Fibroblast of skin of left biceps (primary cell): ENCODE measurements around the gene NAV2.

Experiments
- DNase-seq, 2 experiments: peaks; one replicate each; pipeline ENCODE4 v3.0.0-alpha.2; 2013; ENCODE audit warnings: low read depth in 2 of 2

Gene NAV2

DNA sequence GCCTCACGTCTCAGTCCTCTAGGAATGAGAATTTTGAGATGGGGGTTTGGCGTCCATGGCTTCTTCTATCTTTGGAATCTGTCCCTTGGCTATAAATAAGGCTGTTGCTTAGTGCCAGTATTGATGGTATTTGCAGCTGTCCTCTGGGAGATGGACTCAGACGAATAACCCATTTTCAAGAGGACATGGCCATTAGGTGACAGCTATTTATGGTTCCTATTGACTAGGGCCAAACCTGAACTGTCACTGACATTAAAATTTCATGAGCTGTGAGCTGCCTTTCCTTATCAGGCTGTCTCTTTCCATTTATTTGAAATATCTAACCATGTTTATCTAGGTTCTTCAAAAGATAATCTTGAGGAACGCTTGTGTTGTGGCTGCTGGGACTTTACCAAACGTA is 92.7 kb downstream of the NAV2 start:
- no peak for DNase-seq

DNA sequence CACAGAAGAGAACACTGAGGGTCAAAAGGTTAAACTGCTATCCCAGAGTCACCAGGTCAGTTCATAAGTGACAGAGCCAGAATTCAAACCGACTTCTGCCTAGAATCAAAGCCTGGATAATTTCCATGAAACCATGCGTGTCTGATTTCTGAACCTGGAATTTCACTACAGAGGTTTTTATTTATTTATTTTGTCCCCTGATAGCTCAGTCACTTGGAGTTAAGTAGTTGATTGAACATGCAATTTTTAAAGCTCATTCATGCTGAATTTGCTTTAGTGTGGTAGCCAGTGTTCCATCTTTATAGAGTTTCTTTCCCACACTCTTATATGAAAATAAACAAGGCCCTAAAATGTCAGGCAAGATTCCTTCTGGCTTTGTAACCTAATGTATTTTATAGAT is 93.2 kb downstream of the NAV2 start:
- DNase-seq = no peak

DNA sequence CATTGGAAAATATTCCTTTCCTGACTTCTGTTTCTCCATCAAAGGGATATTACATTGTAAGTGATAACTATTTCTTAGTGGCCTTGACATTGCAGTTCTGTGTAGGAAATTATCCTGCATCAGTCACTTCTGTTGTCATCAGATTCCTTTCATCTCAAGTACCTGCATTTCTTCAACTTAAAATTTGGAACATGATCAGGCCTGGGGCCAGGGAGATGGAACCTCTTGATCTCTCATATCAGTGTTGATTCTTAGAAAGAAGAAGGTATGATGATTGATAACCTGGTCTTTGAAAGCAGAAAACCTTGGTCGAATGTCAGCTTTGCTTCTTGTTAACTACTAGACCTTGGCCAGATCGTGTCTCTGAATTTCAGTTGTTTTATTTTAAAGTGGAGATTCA is 93.6 kb downstream of the NAV2 start:
- DNase-seq = no peak

DNA sequence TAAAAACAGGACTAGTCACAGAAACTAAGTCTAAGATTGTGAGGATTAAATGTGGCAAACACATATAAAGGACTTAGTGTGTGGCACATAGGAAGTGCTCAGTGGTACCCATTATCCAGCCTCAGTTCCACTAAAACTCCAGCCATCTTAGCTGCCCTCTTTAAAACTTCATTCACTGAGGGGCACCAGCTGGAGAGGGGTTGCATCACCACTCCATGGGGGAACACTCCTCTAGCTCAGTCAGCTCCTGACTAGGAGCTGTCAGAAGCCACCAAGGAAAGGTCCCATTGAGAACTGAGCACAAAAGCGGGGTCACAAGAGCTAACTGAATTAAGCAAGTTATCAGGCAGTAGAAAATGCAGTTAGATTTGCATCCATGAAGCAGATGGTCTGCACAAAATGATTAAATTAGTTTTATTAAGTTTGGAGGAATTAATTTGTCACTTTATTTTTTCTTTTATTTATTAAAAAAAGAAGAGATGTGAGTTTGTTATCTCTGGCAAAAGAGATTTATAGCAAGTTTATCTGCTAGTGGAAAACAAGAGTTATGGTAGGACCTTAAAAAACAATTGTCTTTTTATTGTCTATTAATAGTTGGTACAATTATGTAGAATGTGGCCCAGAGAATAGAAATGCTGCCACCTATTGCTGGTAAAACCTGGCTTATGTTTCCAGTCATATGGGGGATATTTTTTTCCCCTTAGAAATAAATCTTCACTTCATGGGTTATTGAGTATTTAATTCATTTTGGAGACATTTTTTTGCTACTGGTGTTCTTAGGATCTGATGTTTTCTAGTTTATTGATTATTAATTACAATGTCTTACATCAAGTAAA is 95.7 kb downstream of the NAV2 start:
- DNase-seq = no peak

- no peak for DNase-seq
Observed at GRCh38 chr11:19810852-19811251, 98.2 kb downstream of the NAV2 start.

DNA sequence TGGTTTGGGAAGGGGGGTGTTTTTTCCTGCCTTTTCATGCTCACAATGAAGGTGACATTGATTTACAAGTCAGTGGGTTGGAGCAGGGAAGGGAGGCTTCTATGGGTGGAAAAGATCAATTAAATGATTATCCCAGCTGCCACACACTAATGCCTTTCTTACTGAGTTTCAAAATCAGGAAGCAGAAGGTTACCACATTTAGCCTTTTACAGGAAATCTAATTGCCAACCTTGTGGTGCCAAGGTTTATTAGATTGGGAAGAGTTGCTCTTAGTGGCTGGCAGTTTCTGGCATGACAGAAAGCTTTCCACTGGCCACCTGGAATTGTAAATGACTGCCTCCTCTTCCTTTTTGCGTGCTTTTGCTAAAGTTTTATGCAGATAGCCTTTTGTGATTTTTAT is 98.7 kb downstream of the NAV2 start:
- no peak for DNase-seq

GRCh38 chr11:19812096-19812495 is 99.5 kb downstream of the NAV2 start:
- DNase-seq = no peak

GRCh38 chr11:19812710-19813109 is 100.1 kb downstream of the NAV2 start:
- DNase-seq = no peak

- no peak for DNase-seq
Observed at GRCh38 chr11:19813158-19813879, 100.7 kb downstream of the NAV2 start.

DNA sequence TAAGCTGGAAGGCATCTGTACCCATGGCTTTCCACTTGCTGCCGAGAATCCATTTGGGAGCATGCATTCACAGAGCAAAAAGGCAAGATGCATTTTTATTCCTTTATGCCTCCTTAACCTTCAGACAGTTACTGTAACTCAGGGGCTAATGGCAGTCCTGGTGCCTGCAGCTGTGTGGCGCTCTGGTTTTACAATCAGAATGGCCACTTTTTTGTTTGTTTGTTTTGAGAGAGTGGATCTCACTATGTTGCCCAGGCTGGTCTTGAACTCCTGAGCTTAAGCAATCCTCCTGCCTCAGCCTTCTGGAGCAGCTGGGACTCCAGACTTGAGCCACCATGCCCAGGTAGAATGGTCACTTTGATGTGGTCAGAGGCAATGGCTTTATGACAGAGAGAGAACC is 101.8 kb downstream of the NAV2 start:
- no peak for DNase-seq

DNA sequence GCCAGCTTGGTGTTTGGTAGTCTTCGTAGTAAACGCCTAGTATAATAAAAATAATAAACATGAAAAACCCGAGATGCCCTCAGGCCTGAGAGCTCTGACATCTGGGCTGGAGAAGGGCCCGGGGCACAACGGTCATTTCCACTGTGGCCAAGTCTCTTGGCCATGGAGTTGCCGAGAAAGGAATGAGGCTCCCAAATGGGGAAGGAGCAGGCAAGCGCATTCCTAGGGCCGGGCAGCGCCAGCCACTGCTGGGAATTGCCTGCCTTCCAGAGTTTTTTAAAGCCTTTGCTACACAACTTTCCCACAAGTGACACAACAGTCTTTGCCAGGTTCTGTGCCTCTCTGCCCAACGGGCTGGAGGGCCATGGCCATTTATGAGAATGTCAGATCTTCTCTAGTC is 103.4 kb downstream of the NAV2 start:
- no peak for DNase-seq

DNA sequence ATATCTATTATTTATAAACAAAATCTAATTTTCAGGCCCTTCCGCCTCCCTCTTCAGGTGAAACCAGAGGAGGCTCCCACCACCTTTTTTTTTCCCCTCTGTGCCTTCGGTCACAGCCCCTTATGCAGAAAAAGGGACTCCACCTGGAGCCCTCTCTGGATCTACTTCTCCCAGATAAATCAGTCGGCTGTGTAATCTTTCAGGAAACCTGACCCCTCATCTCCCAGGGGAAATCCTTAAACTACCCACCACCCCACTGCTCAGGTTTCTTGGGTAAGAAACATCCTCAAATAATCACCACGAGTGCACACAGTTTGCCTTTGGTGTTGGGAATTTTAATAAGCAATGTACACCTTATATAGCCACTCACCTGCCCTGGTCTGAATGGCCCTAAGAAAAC is 104.2 kb downstream of the NAV2 start:
- DNase-seq = no peak

DNA sequence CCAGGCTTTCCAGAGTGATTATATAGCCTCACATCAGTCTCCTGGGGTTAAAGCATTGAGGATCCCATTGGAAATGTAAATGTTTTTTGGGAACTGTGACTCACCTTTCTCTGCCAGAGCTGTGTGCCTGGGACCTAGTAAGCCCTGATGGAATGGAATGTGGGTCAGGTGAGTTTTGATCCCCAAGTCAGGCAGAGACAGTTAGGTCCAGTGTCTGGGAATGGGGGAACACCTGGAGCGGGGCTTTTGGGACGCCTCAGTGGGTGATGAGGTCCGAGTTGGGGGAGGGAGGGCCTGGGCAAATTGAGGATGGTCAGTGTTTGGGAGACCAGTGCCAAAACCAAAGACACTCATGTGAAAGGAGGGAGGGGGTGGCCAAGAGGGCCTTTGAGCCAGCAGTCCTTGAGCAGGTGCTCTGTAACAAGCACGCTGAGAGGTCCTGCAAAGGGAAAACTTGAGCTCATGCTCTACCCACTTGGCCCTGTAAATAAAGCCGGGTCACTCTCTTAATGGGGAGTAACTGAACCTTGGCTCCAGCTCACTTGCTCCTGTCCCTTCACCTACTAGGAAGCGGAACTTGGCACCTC is 104.7 kb downstream of the NAV2 start:
- DNase-seq = no peak

DNA sequence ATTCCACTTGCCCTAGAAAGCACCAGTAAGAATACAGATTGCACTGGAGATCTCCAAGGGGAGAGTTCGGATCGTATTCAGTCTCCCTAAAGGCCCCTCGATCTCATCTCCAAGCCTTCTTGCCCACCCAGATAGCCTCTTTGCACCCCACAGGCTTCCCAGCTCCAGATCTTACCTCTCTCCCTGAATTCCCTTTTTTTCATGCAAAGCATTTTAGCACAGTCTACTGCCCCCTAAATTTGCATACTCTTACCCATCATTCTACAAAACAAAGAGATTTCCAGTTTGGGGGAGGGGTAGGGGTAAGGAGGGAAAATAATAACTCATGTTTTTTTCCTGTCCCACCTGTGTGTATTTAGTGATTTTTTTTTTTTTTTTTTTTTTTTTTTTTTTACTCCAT is 105.2 kb downstream of the NAV2 start:
- no peak for DNase-seq

DNA sequence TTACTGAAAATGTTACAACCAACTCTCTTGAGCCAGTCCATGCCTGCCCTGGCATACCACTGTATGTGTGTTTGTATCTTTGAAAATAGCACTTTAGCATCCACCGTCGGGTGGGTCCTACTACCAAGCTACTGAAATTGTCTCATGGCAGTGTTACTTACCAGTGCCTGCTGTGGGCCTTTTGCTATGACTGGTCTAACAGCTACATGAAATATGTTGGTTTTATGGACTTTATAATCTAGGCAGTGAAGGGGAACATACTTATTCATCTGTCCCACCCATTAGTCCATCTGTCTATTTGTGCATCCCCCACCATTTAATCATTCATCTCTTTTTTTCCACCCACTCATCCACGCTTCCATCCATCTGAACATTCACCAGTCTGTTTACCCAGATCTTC is 106.0 kb downstream of the NAV2 start:
- DNase-seq = no peak

- no peak for DNase-seq
Observed at GRCh38 chr11:19819148-19819547, 106.5 kb downstream of the NAV2 start.

DNA sequence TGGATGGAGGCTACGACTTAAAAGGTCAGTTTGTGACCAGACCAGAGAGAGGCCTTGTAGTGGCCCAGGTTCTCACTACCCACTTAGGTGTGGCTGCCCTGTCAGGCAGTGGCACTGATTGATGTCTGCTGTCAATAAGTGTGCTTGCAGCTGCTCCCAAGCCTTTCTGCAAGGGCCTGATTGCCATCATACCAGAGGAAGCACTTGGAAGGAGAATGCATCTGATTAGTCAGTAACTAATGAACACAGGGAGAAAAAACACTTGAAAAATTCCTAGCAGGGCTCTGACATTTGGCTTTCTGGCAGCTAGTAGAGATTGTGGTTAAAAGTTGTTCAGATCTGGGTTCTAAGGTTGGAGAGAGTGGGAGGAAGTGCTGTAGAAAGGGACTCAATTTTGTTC is 107.5 kb downstream of the NAV2 start:
- DNase-seq = peak; percentile 15 to 17

DNA sequence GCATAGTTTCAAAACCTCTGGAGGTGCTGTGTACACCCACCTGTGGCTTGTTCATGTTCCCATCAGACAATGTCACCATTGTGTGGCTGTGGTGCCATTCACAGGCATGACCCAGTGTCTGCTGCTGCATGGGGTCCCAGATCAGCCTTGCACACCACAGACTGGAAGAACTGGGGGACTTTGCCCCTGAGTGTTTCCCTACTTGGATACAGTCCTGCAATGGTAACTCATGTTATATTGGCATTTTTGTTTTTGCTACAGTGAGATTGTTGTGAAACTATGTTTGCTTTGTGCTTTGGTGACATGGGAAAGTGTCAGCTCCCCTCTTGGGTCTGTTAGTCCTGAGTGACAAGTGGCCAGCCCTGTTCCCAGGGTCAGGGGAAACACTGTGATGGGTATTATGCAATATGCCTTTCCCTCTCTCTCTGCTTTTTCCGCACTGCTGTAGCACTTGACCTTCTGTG is 108.8 kb downstream of the NAV2 start:
- DNase-seq = no peak

DNA sequence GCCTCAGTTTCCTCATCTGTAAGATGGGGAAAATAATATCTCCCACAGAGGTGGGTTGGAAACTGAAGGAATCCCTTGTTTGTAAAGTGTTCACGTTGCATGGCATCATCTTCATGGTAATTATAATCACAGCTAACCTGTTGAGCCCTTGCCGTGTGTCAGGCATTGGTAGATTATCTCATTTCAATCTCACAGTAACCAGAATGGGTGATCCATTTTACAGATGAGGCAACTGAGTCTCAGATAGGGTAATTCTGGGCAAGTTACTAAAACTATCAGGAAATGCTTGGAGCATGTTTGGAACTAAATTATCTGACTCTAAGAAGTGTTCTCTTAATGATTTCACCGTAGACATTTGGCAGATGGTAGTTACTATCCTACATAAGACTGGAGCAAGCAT is 109.4 kb downstream of the NAV2 start:
- DNase-seq = no peak

DNA sequence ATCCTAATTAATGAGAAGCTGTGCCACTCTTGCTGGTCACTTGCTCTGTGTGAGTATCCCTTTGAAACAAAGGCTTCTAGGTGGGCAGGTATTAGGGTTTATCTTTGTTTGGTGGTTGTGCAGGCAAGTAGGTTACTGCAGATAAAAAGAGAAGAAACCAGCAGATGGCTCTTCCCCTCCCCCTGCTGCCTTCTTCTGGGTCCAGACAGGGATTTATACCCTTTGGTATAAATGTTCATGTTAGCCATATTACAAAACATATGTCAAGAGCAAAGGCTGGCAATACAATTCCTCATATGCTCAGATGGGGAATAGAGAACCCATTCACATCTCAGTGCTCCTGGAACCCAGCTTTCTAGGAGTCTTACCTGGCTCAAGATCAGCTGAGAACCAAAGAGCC is 109.9 kb downstream of the NAV2 start:
- no peak for DNase-seq

DNA sequence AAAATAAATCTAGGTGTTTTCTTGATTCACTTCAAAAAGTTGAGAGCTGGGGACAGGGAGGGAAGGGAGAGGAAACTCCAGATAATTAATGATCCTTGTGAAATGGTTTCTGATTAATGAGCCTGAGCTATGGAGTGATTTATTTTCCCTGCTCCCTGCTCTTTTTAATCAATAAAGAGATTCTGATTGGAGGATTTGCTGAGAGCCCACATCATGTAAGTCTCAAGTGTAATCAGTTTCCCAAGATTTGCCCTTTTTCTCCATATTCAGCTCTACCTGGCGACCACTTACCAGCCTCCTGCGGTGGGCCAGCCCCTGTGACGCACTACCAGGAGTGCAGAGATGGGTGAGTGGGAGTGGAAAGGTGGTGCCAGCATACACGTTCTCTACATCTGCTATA is 114.0 kb downstream of the NAV2 start:
- DNase-seq = no peak

DNA sequence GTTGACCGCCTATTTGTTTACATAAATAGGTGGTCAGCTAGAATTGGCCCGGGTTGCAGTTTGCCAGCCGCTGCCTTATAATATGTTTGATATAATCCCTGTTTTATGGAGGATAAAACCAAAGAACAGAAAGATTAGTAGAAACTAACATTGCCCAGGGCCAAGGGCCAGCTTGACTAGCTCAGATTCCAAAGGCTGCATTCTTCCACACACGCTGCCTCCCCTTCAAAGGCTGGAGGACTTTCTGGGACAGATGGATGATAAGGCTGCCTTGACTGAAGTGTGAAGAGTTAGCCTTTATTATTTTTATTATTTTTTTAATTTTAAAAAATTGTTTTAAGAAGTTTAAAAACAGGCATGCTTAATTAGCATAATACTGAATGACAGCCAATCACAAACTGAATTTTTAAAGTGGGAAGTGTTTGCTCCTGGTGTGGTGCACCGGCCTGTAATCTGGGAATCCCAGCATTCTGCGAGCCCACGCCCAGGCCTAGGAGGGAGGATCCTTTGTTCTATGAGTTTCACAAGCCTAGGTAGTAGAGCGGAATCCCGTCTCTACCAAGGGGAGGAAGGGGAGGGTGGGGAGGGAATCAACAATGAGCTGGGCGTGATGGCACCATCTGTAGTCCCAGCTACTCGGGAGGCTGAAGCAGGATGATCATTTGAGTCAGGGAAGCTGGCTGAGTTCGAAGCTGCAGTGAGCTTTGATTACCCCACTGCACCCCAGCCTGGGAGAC is 114.9 kb downstream of the NAV2 start:
- DNase-seq = no peak
